Measurements from ENCODE around the gene LCN6. TPM values are rescaled to one million over a fixed set of nuclear protein-coding genes. Genes with fewer than 3 reads are reported as not detected.

Gene LCN6
- total and polyA plus RNA-seq, 7 donors, result 1.2 to 19.1 (median 5.9) TPM

GRCh38 chr9:136695435-136695895, 52.9 kb downstream of the LCN6 start:
- H3K4me1 ChIP-seq, result peaks cover 0 to 45% (median 28%) of the 10 kb centered on the region in 4 donors
- no peaks in the 10 kb centered on the region for H3K36me3 ChIP-seq
- no peaks in the 10 kb centered on the region for H3K27me3 ChIP-seq
- intact Hi-C loops (cut with DNase I), result no loop called here
- DNase-seq, result no peak
- 18 to 60% methylated on average over 10 of the region's 10 CpGs for WGBS, 2 donors
- H3K4me3 ChIP-seq, result no peak overlapping the region
- H3K27ac ChIP-seq, result peak overlapping the region in 1 of 4 donors; percentile 14
- H3K9me3 ChIP-seq, result no peaks in the 10 kb centered on the region
- no peak for TF ChIP-seq EP300 (IDR thresholded peaks at IDR 0.05)
- no peak for TF ChIP-seq POLR2A (IDR thresholded peaks at IDR 0.05)
- no peak for TF ChIP-seq CTCF (IDR thresholded peaks at IDR 0.05)
- no peak for TF ChIP-seq POLR2AphosphoS5 (IDR thresholded peaks at IDR 0.05)

GRCh38 chr9:136694872-136695247, 53.5 kb downstream of the LCN6 start:
- Histone ChIP-seq H3K4me1 (peaks cover 0 to 45% (median 28%) of the 10 kb centered on the region in 4 donors), H3K4me3 (no peak overlapping the region), H3K27me3 (no peaks in the 10 kb centered on the region), H3K9me3 (no peaks in the 10 kb centered on the region), H3K36me3 (no peaks in the 10 kb centered on the region), H3K27ac (peak overlapping the region in 1 of 4 donors; percentile 14)
- 35 to 84% methylated on average over 11 of the region's 11 CpGs for WGBS, 2 donors
- no peak for TF ChIP-seq CTCF (IDR thresholded peaks at IDR 0.05)
- TF ChIP-seq POLR2A (IDR thresholded peaks at IDR 0.05), result no peak
- no peak for TF ChIP-seq POLR2AphosphoS5 (IDR thresholded peaks at IDR 0.05)
- no peak for TF ChIP-seq EP300 (IDR thresholded peaks at IDR 0.05)
- DNase-seq, result no peak
- intact Hi-C loops (cut with DNase I), result loop anchor here (5.0 kb wide), 1 partner anchor 208 kb away; no protein-coding TSS in a partner anchor

- Histone ChIP-seq H3K36me3 (no peaks in the 10 kb centered on the region), H3K9me3 (no peaks in the 10 kb centered on the region), H3K27ac (peak overlapping the region in 1 of 4 donors; percentile 14), H3K27me3 (no peaks in the 10 kb centered on the region), H3K4me1 (peaks cover 0 to 43% (median 26%) of the 10 kb centered on the region in 4 donors), H3K4me3 (no peak overlapping the region)
- intact Hi-C loops (cut with DNase I), result loop anchor here (5.0 kb wide), 1 partner anchor 207 kb away; no protein-coding TSS in a partner anchor
- no peak for DNase-seq
- TF ChIP-seq CTCF (IDR thresholded peaks at IDR 0.05) (peak in 3 of 4 experiments; percentile 37 to 68 (median 64)), EP300 (IDR thresholded peaks at IDR 0.05) (no peak), POLR2AphosphoS5 (IDR thresholded peaks at IDR 0.05) (no peak)
- WGBS, 2 donors, result 11 to 49% methylated on average over 32 of the region's 32 CpGs
Observed at GRCh38 chr9:136694163-136694871, 54.0 kb downstream of the LCN6 start.

Small RNA genes within 50 kb of the gene (small RNA-seq; reads per million reads assigned to genes)
- gene ATP6V1G1P3 (0 reads per million in 3 donors), gene MIR6722 (0 reads per million in 3 donors)

Other genes starting within 250 kb of the LCN6 start
- gene NOTCH1, start 202.5 kb downstream of the LCN6 start, total RNA-seq, result 10 to 100 TPM; 16.6 to 36.0 (median 31.8) TPM
- gene NOTCH1, start 202.5 kb downstream of the LCN6 start, polyA plus RNA-seq, result 10 to 100 TPM in 1 of 3 donors, 1 to 10 TPM in 2; 1.8 to 30.8 (median 3.7) TPM
- 10 to 100 TPM; 31.0 to 75.6 (median 46.0) TPM for gene EGFL7, start 85.6 kb downstream of the LCN6 start, total RNA-seq
- 10 to 100 TPM in 2 of 3 donors, 1 to 10 TPM in 1; 6.0 to 43.5 (median 27.6) TPM for gene EGFL7, start 85.6 kb downstream of the LCN6 start, polyA plus RNA-seq
- gene AGPAT2, start 61.1 kb downstream of the LCN6 start, total RNA-seq, result 10 to 100 TPM; 28.0 to 62.4 (median 33.7) TPM
- gene AGPAT2, start 61.1 kb downstream of the LCN6 start, polyA plus RNA-seq, result 100 to 1,000 TPM in 2 of 3 donors, 10 to 100 TPM in 1; 92.5 to 345 (median 181) TPM
- 10 to 100 TPM in 3 of 4 donors, 1 to 10 TPM in 1; 9.6 to 18.3 (median 14.3) TPM for gene DIPK1B, start 36.0 kb downstream of the LCN6 start, total RNA-seq
- 1 to 10 TPM in 1 of 3 donors, under 1 TPM in 2; 0.23 to 6.5 (median 0.60) TPM for gene DIPK1B, start 36.0 kb downstream of the LCN6 start, polyA plus RNA-seq
- 1 to 10 TPM; 1.5 to 6.4 (median 2.1) TPM for gene LCN10, start 5.6 kb downstream of the LCN6 start, total RNA-seq
- gene LCN10, start 5.6 kb downstream of the LCN6 start, polyA plus RNA-seq, result 1 to 10 TPM; 1.2 to 9.2 (median 1.8) TPM
- not detected for gene LCN8, start 9.7 kb upstream of the LCN6 start, total RNA-seq
- under 1 TPM in 1 of 3 donors, not detected in 2; 0.04 TPM for gene LCN8, start 9.7 kb upstream of the LCN6 start, polyA plus RNA-seq
- not detected for gene LCN15, start 16.0 kb upstream of the LCN6 start, total RNA-seq
- gene LCN15, start 16.0 kb upstream of the LCN6 start, polyA plus RNA-seq, result 1 to 10 TPM in 2 of 3 donors, under 1 TPM in 1; 0.70 to 9.0 (median 6.6) TPM
- gene TMEM141, start 42.8 kb upstream of the LCN6 start, total RNA-seq, result 10 to 100 TPM; 37.5 to 84.7 (median 63.2) TPM
- gene TMEM141, start 42.8 kb upstream of the LCN6 start, polyA plus RNA-seq, result 100 to 1,000 TPM; 345 to 629 (median 415) TPM
- 1 to 10 TPM in 2 of 4 donors, under 1 TPM in 1, not detected in 1; 0.71 to 1.5 (median 1.1) TPM for gene CCDC183, start 47.8 kb upstream of the LCN6 start, total RNA-seq
- 1 to 10 TPM; 3.0 to 3.5 (median 3.0) TPM for gene CCDC183, start 47.8 kb upstream of the LCN6 start, polyA plus RNA-seq
- 10 to 100 TPM; 36.0 to 55.9 (median 49.9) TPM for gene RABL6, start 59.4 kb upstream of the LCN6 start, total RNA-seq
- 100 to 1,000 TPM in 1 of 3 donors, 10 to 100 TPM in 2; 63.1 to 103 (median 68.7) TPM for gene RABL6, start 59.4 kb upstream of the LCN6 start, polyA plus RNA-seq
- gene AJM1, start 94.0 kb upstream of the LCN6 start, total RNA-seq, result 1 to 10 TPM in 3 of 4 donors, under 1 TPM in 1; 0.82 to 8.6 (median 5.2) TPM
- 1 to 10 TPM in 2 of 3 donors, under 1 TPM in 1; 0.46 to 6.7 (median 1.8) TPM for gene AJM1, start 94.0 kb upstream of the LCN6 start, polyA plus RNA-seq
- gene PHPT1, start 100.9 kb upstream of the LCN6 start, total RNA-seq, result 10 to 100 TPM; 39.0 to 73.1 (median 56.4) TPM
- gene PHPT1, start 100.9 kb upstream of the LCN6 start, polyA plus RNA-seq, result 100 to 1,000 TPM; 109 to 144 (median 120) TPM
- 1 to 10 TPM in 2 of 4 donors, under 1 TPM in 2; 0.71 to 2.8 (median 1.8) TPM for gene MAMDC4, start 103.8 kb upstream of the LCN6 start, total RNA-seq
- gene MAMDC4, start 103.8 kb upstream of the LCN6 start, polyA plus RNA-seq, result 10 to 100 TPM in 1 of 3 donors, 1 to 10 TPM in 2; 1.6 to 25.3 (median 2.4) TPM
- 100 to 1,000 TPM; 261 to 303 (median 281) TPM for gene EDF1, start 117.8 kb upstream of the LCN6 start, total RNA-seq
- 100 to 1,000 TPM; 541 to 755 (median 730) TPM for gene EDF1, start 117.8 kb upstream of the LCN6 start, polyA plus RNA-seq
- 1 to 10 TPM; 1.8 to 5.5 (median 3.9) TPM for gene TRAF2, start 138.0 kb upstream of the LCN6 start, total RNA-seq
- 10 to 100 TPM; 13.2 to 21.9 (median 13.9) TPM for gene TRAF2, start 138.0 kb upstream of the LCN6 start, polyA plus RNA-seq
- 100 to 1,000 TPM; 153 to 202 (median 171) TPM for gene FBXW5, start 196.2 kb upstream of the LCN6 start, total RNA-seq
- gene FBXW5, start 196.2 kb upstream of the LCN6 start, polyA plus RNA-seq, result 100 to 1,000 TPM; 147 to 182 (median 165) TPM
- not detected for gene C8G, start 196.7 kb upstream of the LCN6 start, total RNA-seq
- gene C8G, start 196.7 kb upstream of the LCN6 start, polyA plus RNA-seq, result 10 to 100 TPM in 1 of 3 donors, 1 to 10 TPM in 2; 4.2 to 11.1 (median 5.4) TPM
- 1 to 10 TPM in 1 of 4 donors, not detected in 3; 1.2 TPM for gene LCN12, start 203.7 kb upstream of the LCN6 start, total RNA-seq
- gene LCN12, start 203.7 kb upstream of the LCN6 start, polyA plus RNA-seq, result 1 to 10 TPM in 1 of 3 donors, not detected in 2; 3.0 TPM
- gene PTGDS, start 229.0 kb upstream of the LCN6 start, total RNA-seq, result 10 to 100 TPM; 11.8 to 36.6 (median 32.4) TPM
- 100 to 1,000 TPM in 1 of 3 donors, 10 to 100 TPM in 1, 1 to 10 TPM in 1; 8.3 to 218 (median 24.0) TPM for gene PTGDS, start 229.0 kb upstream of the LCN6 start, polyA plus RNA-seq
- 1 to 10 TPM in 1 of 4 donors, under 1 TPM in 3; 0.14 to 1.1 (median 0.43) TPM for gene LCNL1, start 234.5 kb upstream of the LCN6 start, total RNA-seq
- gene LCNL1, start 234.5 kb upstream of the LCN6 start, polyA plus RNA-seq, result under 1 TPM in 1 of 3 donors, not detected in 2; 0.50 TPM
- 10 to 100 TPM; 28.0 to 38.0 (median 36.2) TPM for gene PAXX, start 243.9 kb upstream of the LCN6 start, total RNA-seq
- 10 to 100 TPM; 28.4 to 80.9 (median 40.8) TPM for gene PAXX, start 243.9 kb upstream of the LCN6 start, polyA plus RNA-seq
- 1 to 10 TPM in 1 of 4 donors, not detected in 3; 1.4 TPM for gene CLIC3, start 248.0 kb upstream of the LCN6 start, total RNA-seq
- 1 to 10 TPM in 1 of 3 donors, not detected in 2; 4.7 TPM for gene CLIC3, start 248.0 kb upstream of the LCN6 start, polyA plus RNA-seq